Measurements from ENCODE around the gene SCAF8. TPM values are rescaled to one million over a fixed set of nuclear protein-coding genes. Genes with fewer than 3 reads are reported as not detected.
"Not testable (repeated sequence)": the region's sequence is repeated elsewhere in the genome, so short reads cannot be mapped to it uniquely, and the experiment has no call there.

Gene SCAF8
- total RNA-seq, 1 experiment from 2014 or later = 13.5 TPM

- no peak for DNase-seq (ENCODE audit: low spot score)
Observed at GRCh38 chr6:154785075-154785474, 51.9 kb downstream of the SCAF8 start.

- no peak for DNase-seq (ENCODE audit: low spot score)
Observed at GRCh38 chr6:154786144-154786868, 53.1 kb downstream of the SCAF8 start.

GRCh38 chr6:154791556-154792317 is 58.5 kb downstream of the SCAF8 start:
- DNase-seq (ENCODE audit: low spot score) = no peak

- DNase-seq (ENCODE audit: low spot score) = no peak
Observed at GRCh38 chr6:154792325-154792724, 59.1 kb downstream of the SCAF8 start.

GRCh38 chr6:154792761-154793160 is 59.5 kb downstream of the SCAF8 start:
- DNase-seq (ENCODE audit: low spot score) = no peak

GRCh38 chr6:154796484-154796883 is 63.3 kb downstream of the SCAF8 start:
- no peak for DNase-seq (ENCODE audit: low spot score)

- DNase-seq (ENCODE audit: low spot score) = no peak
Observed at GRCh38 chr6:154797857-154798256, 64.6 kb downstream of the SCAF8 start.

GRCh38 chr6:154800338-154800737 is 67.1 kb downstream of the SCAF8 start:
- no peak for DNase-seq (ENCODE audit: low spot score)

GRCh38 chr6:154805288-154805911 is 72.2 kb downstream of the SCAF8 start:
- peak; percentile 2 for DNase-seq (ENCODE audit: low spot score)

- DNase-seq (ENCODE audit: low spot score) = no peak
Observed at GRCh38 chr6:154806804-154807203, 73.6 kb downstream of the SCAF8 start.

GRCh38 chr6:154811663-154812062 is 78.4 kb downstream of the SCAF8 start:
- not testable (repeated sequence) for DNase-seq (ENCODE audit: low spot score)

GRCh38 chr6:154814063-154814462 is 80.8 kb downstream of the SCAF8 start:
- no peak for DNase-seq (ENCODE audit: low spot score)

GRCh38 chr6:154815938-154816820 is 83.0 kb downstream of the SCAF8 start:
- no peak for DNase-seq (ENCODE audit: low spot score)

GRCh38 chr6:154821099-154821498 is 87.9 kb downstream of the SCAF8 start:
- no peak for DNase-seq (ENCODE audit: low spot score)

GRCh38 chr6:154821638-154822037 is 88.4 kb downstream of the SCAF8 start:
- DNase-seq (ENCODE audit: low spot score) = no peak

- no peak for DNase-seq (ENCODE audit: low spot score)
Observed at GRCh38 chr6:154822947-154823558, 89.8 kb downstream of the SCAF8 start.

- no peak for DNase-seq (ENCODE audit: low spot score)
Observed at GRCh38 chr6:154824076-154824475, 90.9 kb downstream of the SCAF8 start.

- DNase-seq (ENCODE audit: low spot score) = no peak
Observed at GRCh38 chr6:154829970-154830369, 96.8 kb downstream of the SCAF8 start.

GRCh38 chr6:154830771-154831170 is 97.6 kb downstream of the SCAF8 start:
- no peak for DNase-seq (ENCODE audit: low spot score)

- no peak for DNase-seq (ENCODE audit: low spot score)
Observed at GRCh38 chr6:154835307-154835706, 102.1 kb downstream of the SCAF8 start.

- no peak for DNase-seq (ENCODE audit: low spot score)
Observed at GRCh38 chr6:154839546-154839945, 106.3 kb downstream of the SCAF8 start.
